ENCODE data around the gene PRELID2.

Gene PRELID2

GRCh38 chr5:145787001-145787400 lies 48.1 kb downstream of the PRELID2 start:
- H3K4me1 ChIP-seq (ENCODE audit: insufficient read depth, low read length, poor library complexity, severe bottlenecking), result no peaks in the 10 kb centered on the region
- no peaks in the 10 kb centered on the region for H3K9me2 ChIP-seq (replicated peaks; ENCODE audit: low read depth, low read length)
- TF ChIP-seq EZH2phosphoT487 (IDR thresholded peaks at IDR 0.05; ENCODE audit: borderline replicate concordance), result no peak
- TF ChIP-seq CTCF (conservative IDR thresholded peaks at IDR 0.05; ENCODE audit: low read length), result no peak
- H3K79me2 ChIP-seq (ENCODE audit: insufficient read depth, low read length), result no peaks in the 10 kb centered on the region
- H3K9ac ChIP-seq (ENCODE audit: low read depth, low read length, poor library complexity, severe bottlenecking), result no peak overlapping the region
- H3K36me3 ChIP-seq (ENCODE audit: insufficient read depth, low read length), result peaks cover 39% of the 10 kb centered on the region; the same call in 1 of the 2 replicates
- H3K4me3 ChIP-seq (ENCODE audit: low read length, poor library complexity, severe bottlenecking), result no peak overlapping the region
- H3K27me3 ChIP-seq (ENCODE audit: insufficient read depth, low read length, poor library complexity, severe bottlenecking), result no peaks in the 10 kb centered on the region
- no peaks in the 10 kb centered on the region for H3F3A ChIP-seq (ENCODE audit: low read depth)
- H2AFZ ChIP-seq (ENCODE audit: low read length), result no peak overlapping the region
- no peaks in the 10 kb centered on the region for H4K20me1 ChIP-seq (ENCODE audit: insufficient read depth, low read length, poor library complexity, severe bottlenecking)
- H3K4me2 ChIP-seq (ENCODE audit: low read depth, low read length, poor library complexity, severe bottlenecking), result no peak overlapping the region
- no peaks in the 10 kb centered on the region for H3K9me3 ChIP-seq (ENCODE audit: insufficient read depth, low read depth, low read length)

GRCh38 chr5:145780982-145781381 lies 54.2 kb downstream of the PRELID2 start:
- no peak overlapping the region for H3K4me2 ChIP-seq (ENCODE audit: low read depth, low read length, poor library complexity, severe bottlenecking)
- no peaks in the 10 kb centered on the region for H3K9me3 ChIP-seq (ENCODE audit: insufficient read depth, low read depth, low read length)
- H4K20me1 ChIP-seq (ENCODE audit: insufficient read depth, low read length, poor library complexity, severe bottlenecking), result no peaks in the 10 kb centered on the region
- H2AFZ ChIP-seq (ENCODE audit: low read length), result no peak overlapping the region
- no peaks in the 10 kb centered on the region for H3K27me3 ChIP-seq (ENCODE audit: insufficient read depth, low read length, poor library complexity, severe bottlenecking)
- H3K4me1 ChIP-seq (ENCODE audit: insufficient read depth, low read length, poor library complexity, severe bottlenecking), result no peaks in the 10 kb centered on the region
- no peak for TF ChIP-seq CTCF (conservative IDR thresholded peaks at IDR 0.05; ENCODE audit: low read length)
- no peak for TF ChIP-seq EZH2phosphoT487 (IDR thresholded peaks at IDR 0.05; ENCODE audit: borderline replicate concordance)
- no peak overlapping the region for H3K4me3 ChIP-seq (ENCODE audit: low read length, poor library complexity, severe bottlenecking)
- no peak overlapping the region for H3K9ac ChIP-seq (ENCODE audit: low read depth, low read length, poor library complexity, severe bottlenecking)
- no peaks in the 10 kb centered on the region for H3K9me2 ChIP-seq (replicated peaks; ENCODE audit: low read depth, low read length)
- no peaks in the 10 kb centered on the region for H3K79me2 ChIP-seq (ENCODE audit: insufficient read depth, low read length)
- peaks cover 24% of the 10 kb centered on the region; the same call in 1 of the 2 replicates for H3K36me3 ChIP-seq (ENCODE audit: insufficient read depth, low read length)
- no peaks in the 10 kb centered on the region for H3F3A ChIP-seq (ENCODE audit: low read depth)

GRCh38 chr5:145778144-145778900 lies 56.8 kb downstream of the PRELID2 start:
- no peaks in the 10 kb centered on the region for H3K9me2 ChIP-seq (replicated peaks; ENCODE audit: low read depth, low read length)
- no peak overlapping the region for H3K4me2 ChIP-seq (ENCODE audit: low read depth, low read length, poor library complexity, severe bottlenecking)
- no peaks in the 10 kb centered on the region for H3K79me2 ChIP-seq (ENCODE audit: insufficient read depth, low read length)
- H3K4me3 ChIP-seq (ENCODE audit: low read length, poor library complexity, severe bottlenecking), result no peak overlapping the region
- H3K36me3 ChIP-seq (ENCODE audit: insufficient read depth, low read length), result peaks cover 30% of the 10 kb centered on the region; the same call in 1 of the 2 replicates
- H3K27me3 ChIP-seq (ENCODE audit: insufficient read depth, low read length, poor library complexity, severe bottlenecking), result no peaks in the 10 kb centered on the region
- H4K20me1 ChIP-seq (ENCODE audit: insufficient read depth, low read length, poor library complexity, severe bottlenecking), result no peaks in the 10 kb centered on the region
- H3K9me3 ChIP-seq (ENCODE audit: insufficient read depth, low read depth, low read length), result no peaks in the 10 kb centered on the region
- no peaks in the 10 kb centered on the region for H3K4me1 ChIP-seq (ENCODE audit: insufficient read depth, low read length, poor library complexity, severe bottlenecking)
- no peak overlapping the region for H2AFZ ChIP-seq (ENCODE audit: low read length)
- H3K9ac ChIP-seq (ENCODE audit: low read depth, low read length, poor library complexity, severe bottlenecking), result no peak overlapping the region
- no peaks in the 10 kb centered on the region for H3F3A ChIP-seq (ENCODE audit: low read depth)
- TF ChIP-seq EZH2phosphoT487 (IDR thresholded peaks at IDR 0.05; ENCODE audit: borderline replicate concordance) (no peak), CTCF (conservative IDR thresholded peaks at IDR 0.05; ENCODE audit: low read length) (no peak)
